ENCODE measurements around the gene LRRC43.

Gene LRRC43

DNA sequence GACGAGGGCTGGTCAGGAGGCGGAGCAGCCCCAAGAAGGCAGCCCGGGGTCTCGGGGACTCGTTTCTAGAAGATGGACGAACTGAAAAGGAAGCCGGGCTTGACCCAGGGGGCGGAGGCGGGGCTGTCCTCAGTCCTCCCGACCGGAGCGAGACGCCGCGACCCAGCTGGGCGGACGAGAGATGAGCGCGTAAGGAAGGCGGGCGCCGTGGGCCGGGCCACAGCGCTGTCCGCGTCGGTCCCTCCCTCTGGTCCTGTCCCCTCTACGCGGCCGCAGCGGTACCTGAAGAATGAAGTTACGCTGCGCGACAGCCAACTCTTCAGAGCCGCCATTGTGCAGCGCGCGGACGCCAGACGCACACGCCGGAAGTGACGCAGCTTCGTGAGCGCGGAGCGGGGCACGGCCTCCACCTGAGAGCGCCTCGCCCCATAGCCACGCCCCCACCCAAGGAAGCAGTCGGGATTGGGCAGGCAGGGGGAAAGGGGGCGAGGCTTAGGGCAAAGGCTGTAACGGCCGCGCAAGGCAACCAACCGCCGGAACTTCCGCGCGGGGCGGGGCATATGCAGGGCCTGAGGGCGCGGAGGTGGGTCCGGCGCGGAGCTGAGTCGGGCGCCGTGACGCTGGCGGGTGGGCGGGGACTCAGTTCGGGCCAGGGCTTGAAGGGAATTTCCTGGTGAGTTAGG is 42.9 kb downstream of the LRRC43 start, which contains the start of gene DIABLO:
Gene DIABLO, minus strand, starts transcription at position 370 of the 683 bp plus-strand sequence. Its CDS starts 38 bp downstream, at position 332.
- peak; percentile 100 for DNase-seq (ENCODE audit: low read depth)

DNA sequence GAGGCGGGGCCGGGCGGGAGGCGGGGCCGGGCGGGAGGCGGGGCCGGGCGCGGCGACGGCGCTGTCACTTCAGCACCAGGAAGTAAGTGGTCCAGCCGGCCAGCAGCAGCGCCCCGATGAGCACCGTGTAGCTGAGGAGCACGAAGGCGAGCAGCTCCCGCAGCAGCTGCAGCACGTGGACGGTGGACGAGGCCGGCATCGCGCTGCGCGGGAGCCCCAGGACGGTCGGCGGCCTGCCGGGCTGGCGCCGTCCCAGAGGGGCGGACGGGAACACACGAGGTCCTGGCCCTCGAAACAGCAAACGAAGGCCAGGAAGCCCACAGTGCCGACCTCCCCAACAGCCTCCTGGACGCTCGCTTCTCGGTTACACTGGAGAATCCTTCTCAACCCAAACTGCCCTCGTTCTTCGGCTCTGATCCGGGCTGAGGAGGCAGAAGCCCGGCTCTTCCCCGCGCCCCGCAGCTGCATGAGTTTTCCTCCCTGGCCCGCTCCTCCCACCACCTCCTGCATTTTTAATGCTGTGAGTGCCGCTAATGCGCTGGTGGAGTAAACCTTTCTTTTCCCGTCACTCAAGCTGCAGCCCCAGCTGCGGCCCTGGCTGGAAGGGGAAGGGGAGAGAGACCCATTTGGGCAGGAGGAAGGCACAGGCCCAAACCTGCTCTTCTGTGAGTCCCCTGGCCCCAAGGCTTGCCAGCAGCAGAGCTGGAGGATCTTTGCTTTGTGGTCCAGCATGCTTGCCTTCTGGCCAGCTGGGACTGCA is 43.6 kb downstream of the LRRC43 start:
- no peak for DNase-seq (ENCODE audit: low read depth)

DNA sequence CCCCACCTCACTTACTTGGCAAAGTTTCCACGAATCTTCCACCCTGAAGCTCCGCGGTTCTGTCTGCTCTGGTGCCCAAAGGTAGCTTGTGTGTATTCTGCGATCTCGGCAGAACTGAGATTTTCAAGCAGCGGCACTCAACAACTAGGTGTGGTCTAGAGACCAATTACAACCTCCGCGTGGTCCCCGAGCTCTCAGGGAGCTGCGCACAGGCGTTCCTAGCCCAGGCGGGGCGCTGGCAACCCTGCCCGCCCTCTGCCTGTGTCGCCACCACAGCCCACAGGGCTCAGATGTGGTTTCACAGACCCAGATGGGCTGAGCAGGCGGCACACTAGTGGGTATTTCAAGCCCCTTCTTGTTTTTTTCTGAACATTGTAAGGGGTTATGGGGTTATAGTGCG is 44.4 kb downstream of the LRRC43 start:
- DNase-seq (ENCODE audit: low read depth): no peak

DNA sequence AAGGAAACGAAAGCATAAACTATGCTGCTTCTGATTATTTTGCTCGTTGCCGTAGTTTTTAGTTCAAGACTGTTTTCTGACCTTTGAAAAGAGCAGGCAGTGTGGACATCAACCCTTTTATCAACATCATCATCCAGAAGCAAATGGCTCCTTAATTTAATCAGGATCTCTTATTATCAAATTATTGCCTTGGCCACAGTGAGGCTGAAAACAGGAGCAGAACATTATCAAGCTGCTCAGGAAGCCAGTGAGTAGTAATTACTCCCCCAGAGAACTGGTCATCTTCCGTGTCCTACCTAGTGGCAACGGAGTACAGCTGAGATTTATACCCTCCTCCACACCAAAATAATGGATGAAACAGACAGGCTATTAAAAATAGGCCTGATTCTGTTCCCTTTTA is 45.2 kb downstream of the LRRC43 start:
- no peak for DNase-seq (ENCODE audit: low read depth)

DNA sequence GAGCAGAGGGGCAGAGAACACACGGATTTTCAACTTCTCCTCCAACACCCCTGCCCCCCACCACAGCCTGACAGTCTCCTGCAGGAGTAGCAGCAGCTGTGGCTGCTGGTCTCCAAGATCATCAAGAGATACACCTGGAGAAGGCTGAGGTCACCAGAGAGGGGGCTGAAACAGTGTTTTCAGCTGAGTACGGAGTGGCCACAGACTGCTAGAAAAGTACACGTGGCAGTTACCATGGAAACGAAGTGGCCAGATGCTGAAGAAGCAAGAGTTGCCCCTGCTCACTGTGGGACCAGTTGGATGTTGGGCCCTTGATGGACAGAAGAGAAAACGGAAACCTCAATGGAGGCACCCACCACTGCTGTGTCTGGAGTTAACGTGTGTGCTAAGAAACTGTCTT is 47.9 kb downstream of the LRRC43 start:
- no peak for DNase-seq (ENCODE audit: low read depth)

DNA sequence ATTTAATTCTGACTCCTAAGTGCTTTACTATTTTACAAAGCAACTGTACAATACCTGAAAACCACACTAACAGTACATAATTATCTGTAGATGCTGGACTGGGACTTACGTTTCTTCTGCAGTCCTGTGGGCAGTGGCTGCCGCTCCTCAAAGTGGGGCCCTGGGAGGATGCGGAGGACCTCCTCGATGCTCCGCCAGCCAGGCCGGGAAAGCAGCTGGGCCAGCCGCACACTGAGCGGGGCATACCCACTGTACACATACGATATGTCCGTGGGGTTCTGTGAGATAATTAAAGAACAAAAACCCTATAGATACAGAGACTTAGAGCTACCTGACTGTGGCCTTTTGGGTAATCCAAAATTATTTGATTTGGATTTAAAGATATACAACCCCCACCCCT is 49.8 kb downstream of the LRRC43 start:
- DNase-seq (ENCODE audit: low read depth): no peak

DNA sequence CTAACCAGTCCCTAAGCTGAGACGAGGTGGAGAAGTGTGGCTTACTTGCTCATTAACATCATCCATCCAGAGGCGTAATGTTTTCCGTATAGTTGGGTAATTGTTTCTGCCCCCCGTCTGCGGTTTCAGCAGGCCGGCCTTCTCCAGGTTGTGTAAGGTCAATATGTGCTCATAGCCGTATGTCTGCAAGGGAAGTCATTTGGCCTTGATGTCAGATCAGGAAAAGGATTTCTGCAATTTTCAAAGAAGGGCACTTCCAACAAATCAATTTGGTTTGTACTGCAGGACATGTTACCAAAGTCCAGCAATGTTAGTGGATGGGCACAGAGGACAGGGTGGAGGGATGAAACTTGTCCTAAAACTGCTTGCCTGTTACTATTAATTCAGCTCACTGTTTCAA is 52.8 kb downstream of the LRRC43 start:
- DNase-seq (ENCODE audit: low read depth): no peak

DNA sequence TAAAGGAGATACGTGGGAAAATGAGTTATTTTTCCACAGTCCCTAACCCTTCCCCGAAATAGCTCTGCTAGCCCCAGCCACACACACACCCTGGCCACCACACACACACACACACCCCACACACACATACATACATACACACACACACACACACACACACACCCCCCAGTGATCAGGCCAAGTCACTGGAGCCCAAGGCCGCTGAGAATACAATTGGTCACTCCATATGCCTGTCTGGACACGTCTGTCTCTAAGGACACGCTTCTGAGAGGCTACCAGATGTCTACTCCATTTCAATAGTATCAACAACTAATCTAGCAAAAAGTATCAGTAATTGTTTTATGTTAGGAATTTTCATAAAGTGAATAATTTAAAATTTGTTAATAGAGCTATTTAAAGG is 55.9 kb downstream of the LRRC43 start:
- no peak for DNase-seq (ENCODE audit: low read depth)

DNA sequence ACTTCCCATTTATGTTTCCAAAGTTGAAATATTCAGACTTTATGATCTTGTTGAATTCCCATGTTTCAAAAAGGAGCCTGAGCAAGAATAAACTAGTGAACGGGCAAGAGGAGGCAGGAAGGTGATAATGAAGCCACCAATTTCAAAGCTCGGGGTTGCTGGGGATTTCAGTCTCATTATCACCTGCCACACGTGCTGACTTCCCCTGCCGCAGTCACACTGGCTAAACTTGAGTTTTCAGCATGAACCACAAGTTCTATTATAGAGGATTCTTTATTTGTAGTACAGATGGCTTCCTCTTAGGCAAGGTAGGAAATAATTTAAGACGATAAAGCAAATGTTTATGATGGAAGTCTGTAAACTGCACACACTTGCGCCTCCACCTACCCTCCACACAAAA is 61.0 kb downstream of the LRRC43 start:
- no peak for DNase-seq (ENCODE audit: low read depth)

DNA sequence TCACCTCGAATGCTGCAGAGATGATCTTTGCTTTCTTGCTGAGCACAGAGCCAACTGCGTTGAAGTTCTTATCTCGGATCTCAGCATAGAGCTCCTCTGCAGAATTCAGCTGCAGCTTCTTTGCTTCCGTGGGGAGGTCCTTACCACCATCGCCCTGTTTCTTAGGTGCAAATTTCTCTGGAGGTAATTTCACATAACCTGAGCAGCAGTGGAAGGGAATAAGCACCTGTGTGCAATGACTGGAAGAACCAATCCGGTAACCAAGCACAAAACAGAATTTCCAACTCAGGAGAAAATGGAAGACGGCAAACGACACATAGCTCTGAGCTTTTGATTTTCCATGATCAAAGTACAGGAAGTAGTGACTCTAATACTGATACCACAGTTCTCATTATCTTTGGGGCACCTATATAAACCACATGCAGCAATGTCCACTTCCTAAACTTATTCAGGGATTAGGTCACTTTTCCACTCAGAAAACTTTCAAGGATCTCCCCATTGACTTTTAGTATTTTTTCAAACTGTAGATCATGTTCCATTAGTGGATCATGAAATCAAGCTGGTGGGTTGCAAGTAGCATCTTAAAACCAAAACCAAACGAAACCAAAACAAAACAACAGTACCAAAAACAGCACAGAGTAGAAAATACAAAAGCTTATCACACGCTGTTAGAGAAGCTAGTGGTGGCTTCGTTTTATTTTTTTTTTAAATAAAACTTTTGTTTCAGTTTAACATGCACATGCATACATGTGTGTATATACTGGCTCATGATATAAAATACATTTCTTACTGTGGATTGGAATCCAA is 61.8 kb downstream of the LRRC43 start:
- DNase-seq (ENCODE audit: low read depth): no peak

DNA sequence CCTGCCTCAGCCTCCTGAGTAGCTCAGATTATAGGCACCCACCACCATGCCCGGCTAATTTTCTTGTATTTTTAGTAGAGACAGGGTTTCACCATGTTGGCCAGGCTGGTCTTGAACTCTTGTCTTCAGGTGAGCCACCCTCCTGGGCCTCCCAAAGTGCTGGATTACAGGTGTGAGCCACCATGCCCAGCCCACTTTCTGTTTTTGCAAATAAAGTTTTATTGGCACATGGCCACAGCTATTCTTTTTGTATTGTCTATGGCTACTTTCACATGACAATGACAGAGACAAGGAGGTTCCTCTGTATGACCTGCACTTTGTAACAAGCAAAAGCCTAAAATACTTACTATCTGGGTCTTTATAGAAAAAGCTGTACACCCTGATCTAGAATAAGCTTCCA is 62.6 kb downstream of the LRRC43 start:
- DNase-seq (ENCODE audit: low read depth): no peak

DNA sequence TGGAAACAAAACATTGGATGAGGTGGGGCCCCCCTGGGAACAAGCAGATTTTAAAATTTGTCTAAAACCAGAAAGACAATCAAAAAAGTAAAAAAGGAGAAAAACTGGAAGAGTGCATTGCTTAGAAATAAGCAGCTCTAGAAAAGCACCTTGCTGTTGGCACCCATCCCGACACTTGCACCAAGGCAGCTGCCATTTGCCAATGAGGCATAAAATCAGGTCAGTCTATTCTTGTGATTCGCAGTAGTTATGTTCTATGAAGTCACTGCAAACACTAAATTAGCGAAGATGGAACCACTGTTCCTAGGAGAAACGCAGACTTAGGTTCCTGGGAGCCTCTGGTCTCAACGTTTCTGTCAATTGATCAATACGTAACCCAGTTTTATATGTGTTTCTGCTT is 67.1 kb downstream of the LRRC43 start:
- DNase-seq (ENCODE audit: low read depth): no peak

DNA sequence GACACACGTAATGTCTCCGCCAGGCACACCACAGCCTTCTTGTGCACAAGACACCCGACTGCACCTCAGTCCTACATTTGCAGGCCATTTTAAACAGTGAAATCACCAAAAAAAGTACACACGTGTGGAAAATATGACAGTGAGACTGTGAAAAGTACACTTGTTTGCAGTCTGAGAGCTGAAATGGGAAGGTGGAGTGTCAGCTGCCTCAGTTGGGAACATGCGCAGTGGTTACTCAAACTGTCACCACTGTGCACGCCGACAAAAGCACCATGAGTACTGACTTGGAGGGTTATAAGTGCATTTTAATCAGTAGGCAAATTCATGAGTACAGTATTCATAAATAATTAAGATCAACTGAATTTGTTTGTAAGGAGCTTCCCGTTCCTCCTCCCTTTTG is 67.6 kb downstream of the LRRC43 start:
- no peak for DNase-seq (ENCODE audit: low read depth)
